Inflammatory macrophage treated with lipopolysaccharide for 4 hours (primary cell): ENCODE measurements around the gene RHOC.

Source experiments
- DNase-seq: peaks from one replicate; pipeline ENCODE4 v3.0.0-alpha.2; 2020

Gene RHOC

GRCh38 chr1:112701227-112702066 is 5.5 kb downstream of the RHOC start:
- no peak for DNase-seq

- peak; percentile 83 for DNase-seq
These were observed 6.4 kb downstream of the RHOC start for GRCh38 chr1:112700290-112701226.

- peak; percentile 16 for DNase-seq
These were observed 7.3 kb downstream of the RHOC start for GRCh38 chr1:112699425-112700144.

- DNase-seq, result no peak
These were observed 8.3 kb downstream of the RHOC start for GRCh38 chr1:112698366-112699310.

GRCh38 chr1:112697781-112698201 is 9.1 kb downstream of the RHOC start:
- DNase-seq, result no peak

- no peak for DNase-seq
These were observed 10.2 kb downstream of the RHOC start for GRCh38 chr1:112696578-112697314.

GRCh38 chr1:112695276-112695675 is 11.7 kb downstream of the RHOC start:
- no peak for DNase-seq

GRCh38 chr1:112694363-112694929 is 12.5 kb downstream of the RHOC start:
- no peak for DNase-seq

GRCh38 chr1:112693821-112694220 is 13.1 kb downstream of the RHOC start:
- DNase-seq, result no peak

GRCh38 chr1:112692681-112693080 is 14.2 kb downstream of the RHOC start:
- no peak for DNase-seq

- no peak for DNase-seq
These were observed 17.1 kb downstream of the RHOC start for GRCh38 chr1:112689842-112690237.

- no peak for DNase-seq
These were observed 17.6 kb downstream of the RHOC start for GRCh38 chr1:112689196-112689841.

GRCh38 chr1:112688781-112689193 is 18.1 kb downstream of the RHOC start:
- DNase-seq, result no peak

GRCh38 chr1:112687785-112688496 is 19.0 kb downstream of the RHOC start:
- DNase-seq, result no peak

GRCh38 chr1:112687361-112687760 is 19.6 kb downstream of the RHOC start:
- no peak for DNase-seq

GRCh38 chr1:112686835-112687234 is 20.1 kb downstream of the RHOC start:
- DNase-seq, result no peak

GRCh38 chr1:112686417-112686816 is 20.5 kb downstream of the RHOC start:
- no peak for DNase-seq

- DNase-seq, result no peak
These were observed 21.0 kb downstream of the RHOC start for GRCh38 chr1:112685913-112686312.

GRCh38 chr1:112678605-112679004 is 28.3 kb downstream of the RHOC start:
- DNase-seq, result no peak

GRCh38 chr1:112677501-112677900 is 29.4 kb downstream of the RHOC start:
- DNase-seq, result no peak
